Common myeloid progenitor, CD34-positive (primary cell): Measurements from ENCODE around the gene YJEFN3.

Experiments used
- CTCF ChIA-PET: fragments of 350-600 bp; sonication (Branson Sonifier 250); formaldehyde crosslinking; loops from one replicate; lab custom pipeline; 2021; ENCODE audit warnings: antibody characterized with exemption; lab: Charles Lee
- POLR2A ChIA-PET: fragments of 350-600 bp; sonication (Branson Sonifier 250); formaldehyde crosslinking; loops from one replicate; lab custom pipeline; 2021; ENCODE audit warnings: antibody characterized with exemption; lab: Charles Lee
- DNase-seq, 3 donors: peaks; one replicate each; pipeline versions ENCODE4 v3.0.0 to v3.0.0-alpha.2; 2013
- H3K27ac ChIP-seq, 2 experiments: 1 replicate in 1 of 2; 2 replicates in 1 of 2; pipeline ENCODE4 v1.7.0; 2013; ENCODE audit warnings: inconsistent platforms in 2 of 2, low read length in 2 of 2, mild to moderate bottlenecking in 2 of 2, low read depth in 1 of 2, moderate library complexity in 1 of 2; ENCODE audit not compliant: severe bottlenecking in 2 of 2, insufficient read depth in 1 of 2, poor library complexity in 1 of 2
- H3K27me3 ChIP-seq, 5 experiments: replicated peaks in 2 of 5; 1 replicate in 3 of 5; 2 replicates in 2 of 5; pipeline versions ENCODE4 v1.6.1 to v1.7.0; 2013; ENCODE audit warnings: low read length in 4 of 5, mild to moderate bottlenecking in 2 of 5, moderate library complexity in 2 of 5, inconsistent platforms in 1 of 5; ENCODE audit not compliant: insufficient read depth in 5 of 5, control insufficient read depth in 4 of 5
- H3K36me3 ChIP-seq, 4 experiments: 1 replicate in 2 of 4; 2 replicates in 2 of 4; pipeline versions ENCODE4 v1.6.1 to v1.7.0; 2013; ENCODE audit warnings: low read length in 3 of 4, control low read depth in 1 of 4, mild to moderate bottlenecking in 1 of 4; ENCODE audit not compliant: control insufficient read depth in 4 of 4, insufficient read depth in 4 of 4
- H3K4me1 ChIP-seq, 4 experiments: 1 replicate in 3 of 4; 2 replicates in 1 of 4; pipeline versions ENCODE4 v1.6.1 to v1.7.1; 2013; ENCODE audit warnings: low read length in 3 of 4, mild to moderate bottlenecking in 3 of 4, control low read depth in 1 of 4, inconsistent platforms in 1 of 4, moderate library complexity in 1 of 4; ENCODE audit not compliant: control insufficient read depth in 4 of 4, insufficient read depth in 4 of 4; ENCODE audit errors: control extremely low read depth in 1 of 4
- H3K4me3 ChIP-seq, 7 experiments: 1 replicate in 4 of 7; 2 replicates in 3 of 7; pipeline versions ENCODE4 v1.5.1 to v1.7.0; 2013; ENCODE audit warnings: mild to moderate bottlenecking in 7 of 7, low read length in 6 of 7, moderate library complexity in 6 of 7, inconsistent platforms in 2 of 7, low read depth in 2 of 7, control low read depth in 1 of 7; ENCODE audit not compliant: insufficient read depth in 4 of 7, control insufficient read depth in 1 of 7; ENCODE audit errors: extremely low read depth in 1 of 7
- H3K9me3 ChIP-seq, 5 experiments: 1 replicate in 4 of 5; 2 replicates in 1 of 5; pipeline versions ENCODE4 v1.6.1 to v1.7.1; 2013; ENCODE audit warnings: low read length in 4 of 5, mild to moderate bottlenecking in 2 of 5, inconsistent platforms in 1 of 5, low read depth in 1 of 5, moderate library complexity in 1 of 5; ENCODE audit not compliant: control insufficient read depth in 4 of 5, insufficient read depth in 2 of 5; ENCODE audit errors: control extremely low read depth in 1 of 5
- WGBS: methylation state at CpG from one replicate; pipeline ENCODE4 v1.1.5; 2013; ENCODE audit not compliant: insufficient coverage; 5-methylcytosine and 5-hydroxymethylcytosine counted together

YJEFN3 gene

DNA sequence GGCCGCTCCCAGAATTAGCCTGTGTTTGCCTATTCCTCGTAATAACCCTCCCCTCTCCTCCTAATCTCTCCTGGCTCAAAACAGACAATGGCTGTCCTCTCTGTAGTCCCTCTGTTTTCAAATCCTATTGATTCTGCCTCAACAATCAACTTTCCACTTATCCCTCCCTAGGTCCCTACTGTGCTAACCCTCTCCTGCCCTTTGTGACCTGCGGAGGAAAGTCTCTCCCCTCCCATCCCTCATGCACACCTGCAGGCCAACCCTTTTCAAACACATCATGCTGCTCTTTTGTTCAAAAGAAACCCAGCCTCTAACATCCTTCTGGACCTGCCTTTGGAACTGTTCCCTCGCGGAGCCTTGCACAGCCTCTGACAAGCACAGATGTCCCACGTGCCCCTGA, 46.7 kb downstream of the YJEFN3 start:
- Histone ChIP-seq H3K36me3 (no peaks in the 10 kb centered on the region), H3K27ac (no peak overlapping the region), H3K9me3 (no peaks in the 10 kb centered on the region), H3K4me3 (no peak overlapping the region), H3K27me3 (no peaks in the 10 kb centered on the region), H3K4me1 (no peaks in the 10 kb centered on the region)
- no peak for DNase-seq
- WGBS, result 94% methylated on average over 6 of the region's 6 CpGs
- POLR2A ChIA-PET, result no interaction called here
- CTCF ChIA-PET, result no interaction called here

GRCh38 chr19:19578252-19578651, 49.5 kb downstream of the YJEFN3 start:
- ChIA-PET CTCF (interaction anchor here (0.6 kb wide), 2 partner anchors 55 to 74 kb away, joined by 3 read pairs; no protein-coding TSS in a partner anchor), POLR2A (no interaction called here)
- H3K4me1 ChIP-seq, result no peaks in the 10 kb centered on the region
- no peaks in the 10 kb centered on the region for H3K27me3 ChIP-seq
- whole genome bisulfite sequencing, result 98% methylated on average over 6 of the region's 6 CpGs
- no peaks in the 10 kb centered on the region for H3K36me3 ChIP-seq
- no peaks in the 10 kb centered on the region for H3K9me3 ChIP-seq
- H3K27ac ChIP-seq, result no peak overlapping the region
- no peak for DNase-seq
- no peak overlapping the region for H3K4me3 ChIP-seq

GRCh38 chr19:19579533-19580361, 51.0 kb downstream of the YJEFN3 start:
- Histone ChIP-seq H3K36me3 (no peaks in the 10 kb centered on the region), H3K27me3 (no peaks in the 10 kb centered on the region), H3K4me1 (no peaks in the 10 kb centered on the region), H3K9me3 (no peaks in the 10 kb centered on the region), H3K4me3 (no peak overlapping the region), H3K27ac (no peak overlapping the region)
- no peak for DNase-seq
- POLR2A ChIA-PET, result no interaction called here
- CTCF ChIA-PET, result interaction anchor here (0.6 to 0.9 kb wide), 2 partner anchors 26 to 36 kb away, joined by 3 read pairs; no protein-coding TSS in a partner anchor
- 98% methylated on average over 16 of the region's 25 CpGs for WGBS

GRCh38 chr19:19580418-19580817, 51.7 kb downstream of the YJEFN3 start:
- no peak overlapping the region for H3K27ac ChIP-seq
- ChIA-PET CTCF (no interaction called here), POLR2A (no interaction called here)
- no peaks in the 10 kb centered on the region for H3K27me3 ChIP-seq
- 97% methylated on average over 4 of the region's 4 CpGs for WGBS
- H3K36me3 ChIP-seq, result no peaks in the 10 kb centered on the region
- no peaks in the 10 kb centered on the region for H3K4me1 ChIP-seq
- no peaks in the 10 kb centered on the region for H3K9me3 ChIP-seq
- no peak overlapping the region for H3K4me3 ChIP-seq
- no peak for DNase-seq

- Histone ChIP-seq H3K4me1 (no peaks in the 10 kb centered on the region), H3K4me3 (no peak overlapping the region), H3K9me3 (no peaks in the 10 kb centered on the region), H3K27ac (no peak overlapping the region), H3K36me3 (no peaks in the 10 kb centered on the region), H3K27me3 (no peaks in the 10 kb centered on the region)
- 99% methylated on average over 11 of the region's 13 CpGs for WGBS
- ChIA-PET CTCF (interaction anchor here (1.6 kb wide), 1 partner anchor 21 kb away, joined by 5 read pairs; no protein-coding TSS in a partner anchor), POLR2A (no interaction called here)
- DNase-seq, result no peak
Observed at GRCh38 chr19:19581391-19581790, 52.7 kb downstream of the YJEFN3 start.

DNA sequence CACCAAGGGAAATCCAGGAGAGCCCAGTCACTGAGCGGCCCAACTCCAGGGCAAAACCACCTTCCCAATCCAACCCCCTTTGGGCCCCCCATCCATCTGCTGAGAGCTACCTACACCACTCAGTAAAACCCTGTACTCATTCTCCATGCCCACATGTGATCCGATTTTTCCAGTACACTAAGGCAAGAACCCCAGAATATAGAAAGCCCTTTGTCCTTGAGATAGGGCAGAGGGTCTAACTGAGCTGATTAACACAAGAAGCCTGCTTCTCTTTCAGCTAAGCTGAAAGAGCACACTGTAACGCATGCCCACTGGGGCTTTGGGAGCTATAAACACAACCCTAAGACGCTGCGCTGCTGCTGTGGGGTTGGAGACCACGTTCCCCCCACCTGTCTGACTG, 53.8 kb downstream of the YJEFN3 start:
- ChIA-PET CTCF (interaction anchor here (0.9 to 1.6 kb wide), 3 partner anchors 20 to 27 kb away, joined by 3 to 5 read pairs (median 3); no protein-coding TSS in a partner anchor), POLR2A (no interaction called here)
- no peak overlapping the region for H3K4me3 ChIP-seq
- H3K27me3 ChIP-seq, result no peaks in the 10 kb centered on the region
- no peaks in the 10 kb centered on the region for H3K4me1 ChIP-seq
- no peak overlapping the region for H3K27ac ChIP-seq
- H3K36me3 ChIP-seq, result no peaks in the 10 kb centered on the region
- no peaks in the 10 kb centered on the region for H3K9me3 ChIP-seq
- 91% methylated on average over 4 of the region's 6 CpGs for WGBS
- no peak for DNase-seq

GRCh38 chr19:19584356-19584755, 55.6 kb downstream of the YJEFN3 start:
- no peak overlapping the region for H3K27ac ChIP-seq
- 93% methylated on average over 3 of the region's 6 CpGs for WGBS
- H3K36me3 ChIP-seq, result no peaks in the 10 kb centered on the region
- H3K9me3 ChIP-seq, result no peaks in the 10 kb centered on the region
- ChIA-PET POLR2A (no interaction called here), CTCF (interaction anchor here (1.2 kb wide), 1 partner anchor 24 kb away, joined by 3 read pairs; no protein-coding TSS in a partner anchor)
- DNase-seq, result no peak
- H3K4me1 ChIP-seq, result no peaks in the 10 kb centered on the region
- no peak overlapping the region for H3K4me3 ChIP-seq
- H3K27me3 ChIP-seq, result no peaks in the 10 kb centered on the region
